ENCODE measurements around the gene GMPR2. TPM values are rescaled to one million over a fixed set of nuclear protein-coding genes. Genes with fewer than 3 reads are reported as not detected.
A peak's percentile ranks its signal among the peaks of the same experiment; 100 is the strongest.

GMPR2 gene
- total and polyA plus RNA-seq, 8 donors: 13.9 to 204 (median 43.3) TPM

DNA sequence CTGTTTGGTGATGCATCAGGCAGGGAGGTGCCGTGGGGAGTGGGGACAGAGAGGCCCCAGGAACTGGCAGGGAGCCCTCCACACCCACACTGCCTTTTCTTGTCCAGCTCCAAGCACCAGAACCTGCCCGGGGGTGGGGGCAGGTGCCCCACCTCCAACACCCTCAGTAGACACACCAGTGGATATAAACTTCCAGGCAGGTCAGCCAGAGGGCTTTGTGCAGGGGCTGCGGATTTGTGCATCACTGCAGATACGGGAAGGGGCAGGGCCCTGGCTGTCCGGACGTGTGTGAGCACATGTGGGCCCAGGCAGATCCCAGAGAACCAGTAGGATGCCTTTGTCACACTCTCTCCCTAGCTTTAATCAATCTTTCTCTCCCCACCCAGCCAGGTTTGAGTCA, 31.6 kb downstream of the GMPR2 start:
- no peak overlapping the region for H3K4me3 ChIP-seq
- peaks cover 0 to 5% (median 2%) of the 10 kb centered on the region in 4 donors for H3K4me1 ChIP-seq
- peak in 1 of 2 donors; percentile 59 for DNase-seq
- intact Hi-C loops (cut with DNase I; ENCODE audit: low total_unique reads): no loop called here
- H3K36me3 ChIP-seq: peaks cover 30 to 70% (median 48%) of the 10 kb centered on the region in 4 donors
- no peaks in the 10 kb centered on the region for H3K9me3 ChIP-seq
- WGBS, 5 donors: 69 to 79% (median 77%) methylated on average over 6 of the region's 6 CpGs
- no peak overlapping the region for H3K27ac ChIP-seq
- TF ChIP-seq POLR2A (IDR thresholded peaks at IDR 0.05) (no peak), POLR2AphosphoS5 (IDR thresholded peaks at IDR 0.05) (no peak), EP300 (IDR thresholded peaks at IDR 0.05) (no peak)
- TF ChIP-seq, protein P1, sequence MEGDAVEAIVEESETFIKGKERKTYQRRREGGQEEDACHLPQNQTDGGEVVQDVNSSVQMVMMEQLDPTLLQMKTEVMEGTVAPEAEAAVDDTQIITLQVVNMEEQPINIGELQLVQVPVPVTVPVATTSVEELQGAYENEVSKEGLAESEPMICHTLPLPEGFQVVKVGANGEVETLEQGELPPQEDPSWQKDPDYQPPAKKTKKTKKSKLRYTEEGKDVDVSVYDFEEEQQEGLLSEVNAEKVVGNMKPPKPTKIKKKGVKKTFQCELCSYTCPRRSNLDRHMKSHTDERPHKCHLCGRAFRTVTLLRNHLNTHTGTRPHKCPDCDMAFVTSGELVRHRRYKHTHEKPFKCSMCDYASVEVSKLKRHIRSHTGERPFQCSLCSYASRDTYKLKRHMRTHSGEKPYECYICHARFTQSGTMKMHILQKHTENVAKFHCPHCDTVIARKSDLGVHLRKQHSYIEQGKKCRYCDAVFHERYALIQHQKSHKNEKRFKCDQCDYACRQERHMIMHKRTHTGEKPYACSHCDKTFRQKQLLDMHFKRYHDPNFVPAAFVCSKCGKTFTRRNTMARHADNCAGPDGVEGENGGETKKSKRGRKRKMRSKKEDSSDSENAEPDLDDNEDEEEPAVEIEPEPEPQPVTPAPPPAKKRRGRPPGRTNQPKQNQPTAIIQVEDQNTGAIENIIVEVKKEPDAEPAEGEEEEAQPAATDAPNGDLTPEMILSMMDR (IDR thresholded peaks at IDR 0.05): no peak
- H3K27me3 ChIP-seq: no peaks in the 10 kb centered on the region

DNA sequence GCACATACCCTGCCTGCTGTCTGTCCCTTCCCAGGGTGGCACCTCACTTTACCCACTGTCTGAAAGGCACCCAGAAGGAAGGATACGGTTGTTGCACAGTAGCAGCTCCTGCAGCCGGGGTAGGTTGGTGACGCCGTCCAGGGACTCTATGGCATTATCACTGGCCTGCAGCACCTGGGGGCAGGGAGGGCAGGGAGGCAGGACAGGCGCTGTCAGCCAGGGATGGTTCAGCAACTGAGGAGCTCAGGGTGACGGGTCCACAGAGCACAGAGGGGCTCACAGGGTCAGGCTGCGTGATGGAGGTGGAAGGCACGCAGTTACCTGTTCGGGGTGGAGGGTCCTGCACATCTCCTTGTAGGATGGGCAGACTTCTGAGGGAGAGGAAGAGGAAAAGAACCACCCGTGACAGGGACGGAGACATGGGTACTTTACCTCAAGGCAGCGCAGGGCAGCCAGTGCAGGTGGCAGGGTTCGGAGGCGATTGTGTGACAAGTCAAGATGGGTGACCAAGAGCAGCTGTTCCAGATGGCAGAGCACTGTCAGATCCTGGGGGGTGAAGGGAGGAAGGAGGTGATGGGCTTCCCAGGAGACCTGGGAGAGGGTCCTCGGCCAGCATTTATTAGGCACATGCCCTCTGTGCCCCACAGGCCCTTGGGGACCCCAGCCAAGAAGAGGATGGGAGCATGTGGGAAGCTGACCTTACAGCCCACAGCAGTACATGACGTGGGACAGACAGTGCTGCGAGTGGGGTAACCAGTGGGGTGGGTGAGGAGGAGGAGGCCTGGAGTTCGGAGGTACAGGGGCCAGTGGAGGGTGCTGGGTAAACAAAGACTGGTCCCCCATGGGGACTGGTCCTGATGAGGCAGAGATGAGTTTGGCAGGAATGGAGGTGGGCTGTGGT, 33.9 kb downstream of the GMPR2 start:
- Histone ChIP-seq H3K4me3 (no peak overlapping the region), H3K27me3 (no peaks in the 10 kb centered on the region), H3K9me3 (no peaks in the 10 kb centered on the region), H3K27ac (no peak overlapping the region), H3K4me1 (peaks cover 0 to 10% (median 7%) of the 10 kb centered on the region in 4 donors), H3K36me3 (peaks cover 30 to 65% (median 56%) of the 10 kb centered on the region in 4 donors)
- TF ChIP-seq POLR2AphosphoS5 (IDR thresholded peaks at IDR 0.05) (no peak), EP300 (IDR thresholded peaks at IDR 0.05) (no peak), POLR2A (IDR thresholded peaks at IDR 0.05) (no peak)
- TF ChIP-seq, protein P1 (IDR thresholded peaks at IDR 0.05): no peak
- no peak for DNase-seq
- intact Hi-C loops (cut with DNase I; ENCODE audit: low total_unique reads): no loop called here
- 86 to 92% (median 90%) methylated on average over 18 of the region's 18 CpGs for WGBS, 5 donors

DNA sequence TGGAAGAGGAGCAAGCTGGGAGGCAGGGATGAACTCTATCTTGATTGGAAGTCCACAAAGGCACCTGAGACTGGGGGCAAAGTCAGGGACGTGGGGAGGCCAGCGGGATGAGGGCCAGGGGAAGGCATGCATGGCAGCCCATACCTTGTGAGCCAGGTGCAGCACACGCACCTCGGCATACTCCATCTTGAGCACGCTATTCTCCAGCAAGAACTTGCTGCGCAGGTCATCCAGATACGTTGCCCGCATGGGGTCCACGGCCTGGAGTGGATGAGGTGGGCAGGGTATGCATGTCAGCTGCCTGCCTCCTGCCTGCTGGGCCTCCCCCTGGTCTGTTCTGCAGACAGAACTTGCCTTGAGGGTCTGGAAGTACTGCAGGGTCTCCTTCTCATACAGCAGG, 34.8 kb downstream of the GMPR2 start:
- intact Hi-C loops (cut with DNase I; ENCODE audit: low total_unique reads): no loop called here
- peaks cover 30 to 65% (median 56%) of the 10 kb centered on the region in 4 donors for H3K36me3 ChIP-seq
- no peak overlapping the region for H3K4me3 ChIP-seq
- 87 to 94% (median 93%) methylated on average over 4 to 9 of the region's 9 CpGs for WGBS, 5 donors
- no peaks in the 10 kb centered on the region for H3K9me3 ChIP-seq
- no peak overlapping the region for H3K27ac ChIP-seq
- peaks cover 0 to 19% (median 12%) of the 10 kb centered on the region in 4 donors for H3K4me1 ChIP-seq
- no peak for TF ChIP-seq POLR2AphosphoS5 (IDR thresholded peaks at IDR 0.05)
- TF ChIP-seq POLR2A (IDR thresholded peaks at IDR 0.05): no peak
- TF ChIP-seq, protein P1 (IDR thresholded peaks at IDR 0.05): no peak
- no peak for TF ChIP-seq EP300 (IDR thresholded peaks at IDR 0.05)
- no peaks in the 10 kb centered on the region for H3K27me3 ChIP-seq
- DNase-seq: no peak

DNA sequence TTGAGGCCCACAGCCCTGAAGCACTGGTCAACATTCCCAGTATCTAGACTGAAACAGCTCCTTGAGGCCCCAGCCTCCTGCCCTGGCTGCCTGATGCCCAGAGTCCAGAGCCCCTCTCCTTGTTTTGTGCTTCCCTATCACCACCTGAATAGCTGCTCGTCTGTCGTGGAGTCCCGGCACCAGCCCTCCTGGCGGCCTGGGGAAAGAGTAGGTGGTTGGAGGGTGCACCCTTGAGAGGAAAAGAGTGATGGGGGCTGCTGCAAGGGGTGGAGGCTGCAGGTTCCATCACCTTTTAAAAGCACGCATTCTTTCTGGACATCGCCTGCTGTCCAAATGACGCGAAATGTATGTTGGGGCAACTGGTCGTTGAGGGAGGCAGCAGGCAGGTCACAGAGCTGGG, 35.5 kb downstream of the GMPR2 start:
- no peaks in the 10 kb centered on the region for H3K9me3 ChIP-seq
- peaks cover 3 to 26% (median 15%) of the 10 kb centered on the region in 4 donors for H3K4me1 ChIP-seq
- TF ChIP-seq, protein P1 (IDR thresholded peaks at IDR 0.05): no peak
- TF ChIP-seq POLR2A (IDR thresholded peaks at IDR 0.05) (no peak), EP300 (IDR thresholded peaks at IDR 0.05) (no peak), POLR2AphosphoS5 (IDR thresholded peaks at IDR 0.05) (no peak)
- no peak for DNase-seq
- 89 to 96% (median 94%) methylated on average over 9 of the region's 9 CpGs for WGBS, 5 donors
- H3K27me3 ChIP-seq: no peaks in the 10 kb centered on the region
- H3K36me3 ChIP-seq: peaks cover 30 to 65% (median 56%) of the 10 kb centered on the region in 4 donors
- intact Hi-C loops (cut with DNase I; ENCODE audit: low total_unique reads): no loop called here
- H3K27ac ChIP-seq: no peak overlapping the region
- H3K4me3 ChIP-seq: no peak overlapping the region

Data from stomach (tissue), 9 donors.